Activated T-helper 17 cell treated with anti-CD3 and anti-CD28 coated beads, Interleukin-2, amount 50 U/mL, for 72 hours (primary cell): Measurements from ENCODE around the gene CMYA5. TPM values are rescaled to one million over a fixed set of nuclear protein-coding genes. Genes with fewer than 3 reads are reported as not detected.
"Not testable (repeated sequence)": the region's sequence is repeated elsewhere in the genome, so short reads cannot be mapped to it uniquely, and the experiment has no call there.

Experiments
- ATAC-seq: fragments of 150-1000 bp; cut with Tn5 transposase; replicated peaks from 2 replicates; pipeline ENCODE4 v1.10.0; 2021; ENCODE audit warnings: mild to moderate bottlenecking, moderate library complexity
- H3K27ac Mint-ChIP-seq: one replicate; pipeline ENCODE4 v1.8.0; 2022; ENCODE audit warnings: mixed read lengths
- H3K27me3 Mint-ChIP-seq: one replicate; pipeline ENCODE4 v1.8.0; 2022; ENCODE audit warnings: mixed read lengths
- H3K36me3 Mint-ChIP-seq: one replicate; pipeline ENCODE4 v1.8.0; 2022; ENCODE audit warnings: low read depth, mild to moderate bottlenecking, mixed read lengths
- H3K4me1 Mint-ChIP-seq: one replicate; pipeline ENCODE4 v1.8.0; 2022; ENCODE audit warnings: mixed read lengths
- H3K4me3 Mint-ChIP-seq: one replicate; pipeline ENCODE4 v1.8.0; 2022; ENCODE audit warnings: mild to moderate bottlenecking, mixed read lengths
- H3K9me3 Mint-ChIP-seq: one replicate; pipeline ENCODE4 v1.8.0; 2022; ENCODE audit warnings: mixed read lengths
- total RNA-seq, 2 donors: library from RNA; stranded (reverse); gene quantifications; one replicate each; pipeline ENCODE4 v1.2.3, GENCODE V29; 2022

The CMYA5 gene
- total RNA-seq, 2 donors from 2014 or later: 0.19 to 0.50 TPM

GRCh38 chr5:79784741-79785140, 95.1 kb downstream of the CMYA5 start:
- not testable (repeated sequence) for H3K9me3 Mint-ChIP-seq, H3K27ac Mint-ChIP-seq, ATAC-seq, H3K4me1 Mint-ChIP-seq, H3K27me3 Mint-ChIP-seq, H3K36me3 Mint-ChIP-seq
- H3K4me3 Mint-ChIP-seq: peak overlapping the region; percentile 21

- Mint-ChIP-seq H3K36me3 (no peaks in the 10 kb centered on the region), H3K4me1 (no peaks in the 10 kb centered on the region), H3K27me3 (peaks cover 2% of the 10 kb centered on the region), H3K4me3 (no peak overlapping the region), H3K9me3 (no peaks in the 10 kb centered on the region), H3K27ac (no peak overlapping the region)
- no peak for ATAC-seq
These were observed 96.3 kb downstream of the CMYA5 start for GRCh38 chr5:79785983-79786382.

- Mint-ChIP-seq H3K4me3 (no peak overlapping the region), H3K27ac (no peak overlapping the region), H3K36me3 (no peaks in the 10 kb centered on the region), H3K27me3 (peaks cover 2% of the 10 kb centered on the region), H3K4me1 (no peaks in the 10 kb centered on the region), H3K9me3 (no peaks in the 10 kb centered on the region)
- no peak for ATAC-seq
These were observed 97.8 kb downstream of the CMYA5 start for GRCh38 chr5:79787448-79787847.

- no peak for ATAC-seq
- Mint-ChIP-seq H3K9me3 (no peaks in the 10 kb centered on the region), H3K4me3 (no peak overlapping the region), H3K27ac (no peak overlapping the region), H3K27me3 (peaks cover 2% of the 10 kb centered on the region), H3K36me3 (no peaks in the 10 kb centered on the region), H3K4me1 (no peaks in the 10 kb centered on the region)
These were observed 102.2 kb downstream of the CMYA5 start for GRCh38 chr5:79791843-79792242.

- Mint-ChIP-seq H3K4me1 (no peaks in the 10 kb centered on the region), H3K27ac (no peak overlapping the region), H3K4me3 (no peak overlapping the region), H3K36me3 (no peaks in the 10 kb centered on the region), H3K9me3 (no peaks in the 10 kb centered on the region), H3K27me3 (peaks cover under 1% of the 10 kb centered on the region)
- ATAC-seq: no peak
These were observed 102.8 kb downstream of the CMYA5 start for GRCh38 chr5:79792463-79792862.

- H3K9me3 Mint-ChIP-seq: no peaks in the 10 kb centered on the region
- H3K4me3 Mint-ChIP-seq: no peak overlapping the region
- no peak for ATAC-seq
- no peaks in the 10 kb centered on the region for H3K27me3 Mint-ChIP-seq
- H3K4me1 Mint-ChIP-seq: no peaks in the 10 kb centered on the region
- no peaks in the 10 kb centered on the region for H3K36me3 Mint-ChIP-seq
- no peak overlapping the region for H3K27ac Mint-ChIP-seq
These were observed 103.7 kb downstream of the CMYA5 start for GRCh38 chr5:79793304-79793703.

- H3K9me3 Mint-ChIP-seq: no peaks in the 10 kb centered on the region
- ATAC-seq: peak; percentile 14
- no peaks in the 10 kb centered on the region for H3K36me3 Mint-ChIP-seq
- no peak overlapping the region for H3K27ac Mint-ChIP-seq
- no peaks in the 10 kb centered on the region for H3K4me1 Mint-ChIP-seq
- H3K4me3 Mint-ChIP-seq: no peak overlapping the region
- no peaks in the 10 kb centered on the region for H3K27me3 Mint-ChIP-seq
These were observed 104.1 kb downstream of the CMYA5 start for GRCh38 chr5:79793722-79794121.

GRCh38 chr5:79794347-79794746, 104.7 kb downstream of the CMYA5 start:
- H3K27ac Mint-ChIP-seq: no peak overlapping the region
- no peaks in the 10 kb centered on the region for H3K4me1 Mint-ChIP-seq
- H3K36me3 Mint-ChIP-seq: no peaks in the 10 kb centered on the region
- no peak for ATAC-seq
- no peaks in the 10 kb centered on the region for H3K9me3 Mint-ChIP-seq
- H3K4me3 Mint-ChIP-seq: no peak overlapping the region
- no peaks in the 10 kb centered on the region for H3K27me3 Mint-ChIP-seq

GRCh38 chr5:79795764-79796398, 106.2 kb downstream of the CMYA5 start:
- no peaks in the 10 kb centered on the region for H3K36me3 Mint-ChIP-seq
- no peak overlapping the region for H3K4me3 Mint-ChIP-seq
- H3K9me3 Mint-ChIP-seq: no peaks in the 10 kb centered on the region
- no peak overlapping the region for H3K27ac Mint-ChIP-seq
- H3K4me1 Mint-ChIP-seq: no peaks in the 10 kb centered on the region
- ATAC-seq: no peak
- no peaks in the 10 kb centered on the region for H3K27me3 Mint-ChIP-seq

GRCh38 chr5:79798893-79799590, 109.4 kb downstream of the CMYA5 start:
- Mint-ChIP-seq H3K9me3 (no peaks in the 10 kb centered on the region), H3K4me3 (no peak overlapping the region), H3K4me1 (no peaks in the 10 kb centered on the region), H3K27me3 (no peaks in the 10 kb centered on the region), H3K27ac (no peak overlapping the region), H3K36me3 (no peaks in the 10 kb centered on the region)
- ATAC-seq: no peak

- peak overlapping the region; percentile 18 for H3K27ac Mint-ChIP-seq
These were observed 111.6 kb downstream of the CMYA5 start for GRCh38 chr5:79800979-79801827.

GRCh38 chr5:79802406-79802805, 112.8 kb downstream of the CMYA5 start:
- Mint-ChIP-seq H3K4me3 (no peak overlapping the region), H3K4me1 (no peaks in the 10 kb centered on the region), H3K27me3 (no peaks in the 10 kb centered on the region), H3K27ac (no peak overlapping the region), H3K36me3 (no peaks in the 10 kb centered on the region), H3K9me3 (no peaks in the 10 kb centered on the region)
- no peak for ATAC-seq

More at GRCh38 chr5:79800979-79801827, 111.6 kb downstream of the CMYA5 start:
- Mint-ChIP-seq H3K4me1 (no peaks in the 10 kb centered on the region), H3K27me3 (no peaks in the 10 kb centered on the region), H3K36me3 (no peaks in the 10 kb centered on the region), H3K4me3 (no peak overlapping the region), H3K9me3 (no peaks in the 10 kb centered on the region)
- peak; percentile 51 for ATAC-seq

- no peak for ATAC-seq
- H3K36me3 Mint-ChIP-seq: no peaks in the 10 kb centered on the region
These were observed 113.4 kb downstream of the CMYA5 start for GRCh38 chr5:79803007-79803406.

GRCh38 chr5:79806741-79807140, 117.1 kb downstream of the CMYA5 start:
- H3K36me3 Mint-ChIP-seq: no peaks in the 10 kb centered on the region
- no peak overlapping the region for H3K27ac Mint-ChIP-seq
- H3K27me3 Mint-ChIP-seq: no peaks in the 10 kb centered on the region
- ATAC-seq: no peak
- H3K4me1 Mint-ChIP-seq: no peaks in the 10 kb centered on the region
- H3K9me3 Mint-ChIP-seq: no peaks in the 10 kb centered on the region
- H3K4me3 Mint-ChIP-seq: no peak overlapping the region

More at GRCh38 chr5:79803007-79803406, 113.4 kb downstream of the CMYA5 start:
- H3K4me3 Mint-ChIP-seq: no peak overlapping the region
- no peaks in the 10 kb centered on the region for H3K4me1 Mint-ChIP-seq
- no peak overlapping the region for H3K27ac Mint-ChIP-seq
- H3K27me3 Mint-ChIP-seq: no peaks in the 10 kb centered on the region
- no peaks in the 10 kb centered on the region for H3K9me3 Mint-ChIP-seq

- no peaks in the 10 kb centered on the region for H3K9me3 Mint-ChIP-seq
- no peak for ATAC-seq
- no peaks in the 10 kb centered on the region for H3K36me3 Mint-ChIP-seq
- H3K4me3 Mint-ChIP-seq: no peak overlapping the region
- no peaks in the 10 kb centered on the region for H3K4me1 Mint-ChIP-seq
- H3K27ac Mint-ChIP-seq: no peak overlapping the region
- peaks cover 2% of the 10 kb centered on the region for H3K27me3 Mint-ChIP-seq
These were observed 120.1 kb downstream of the CMYA5 start for GRCh38 chr5:79809743-79810142.
